NCI-H226 (cell line): ENCODE results near the gene PARD3.
A peak's percentile ranks its signal among the peaks of the same experiment; 100 is the strongest.

Experiments
- DNase-seq: peaks from one replicate; pipeline ENCODE4 v3.0.0-alpha.2; 2015

Gene PARD3

DNA sequence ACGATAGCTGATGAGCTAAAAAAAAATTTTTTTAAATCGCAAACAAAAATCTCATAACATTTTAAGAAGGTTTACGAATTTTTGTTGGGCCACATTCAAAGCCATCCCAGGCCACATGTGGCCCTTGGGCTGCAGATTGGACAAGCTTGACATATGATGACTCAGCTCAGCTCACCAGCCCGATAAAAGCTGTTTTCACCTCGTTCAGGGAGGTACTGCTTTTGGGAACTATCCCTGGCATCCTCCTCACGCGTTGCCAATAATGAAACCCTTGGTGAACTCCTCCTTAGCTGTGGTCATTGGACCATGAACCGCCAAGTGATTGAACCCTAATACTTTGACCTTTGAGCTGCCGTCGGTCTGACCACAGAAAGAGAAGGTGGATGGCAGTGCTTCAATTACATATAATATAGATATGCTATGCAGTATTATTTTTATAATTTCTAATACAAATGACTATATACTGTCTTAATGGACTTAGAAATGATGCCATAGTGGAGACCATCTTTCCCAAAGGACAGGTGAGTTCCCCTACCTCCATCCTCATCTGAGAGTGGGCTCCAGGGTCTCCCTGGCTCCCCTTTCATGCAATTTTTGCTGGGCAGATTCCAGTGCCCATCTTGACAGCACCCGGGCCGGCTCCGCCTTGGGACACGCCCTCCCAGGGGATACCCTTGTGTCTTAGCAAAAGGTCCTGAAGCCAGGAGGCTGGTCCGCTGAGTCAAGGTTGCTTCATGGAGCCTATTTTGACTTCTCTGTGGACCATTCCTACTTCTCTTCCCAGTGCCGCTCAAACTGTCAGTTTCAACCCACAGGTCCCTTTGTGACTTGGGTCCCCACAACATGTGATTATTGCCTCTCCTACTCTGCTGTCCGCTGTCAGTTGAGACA is 707.2 kb downstream of the PARD3 start:
- DNase-seq, result no peak

DNA sequence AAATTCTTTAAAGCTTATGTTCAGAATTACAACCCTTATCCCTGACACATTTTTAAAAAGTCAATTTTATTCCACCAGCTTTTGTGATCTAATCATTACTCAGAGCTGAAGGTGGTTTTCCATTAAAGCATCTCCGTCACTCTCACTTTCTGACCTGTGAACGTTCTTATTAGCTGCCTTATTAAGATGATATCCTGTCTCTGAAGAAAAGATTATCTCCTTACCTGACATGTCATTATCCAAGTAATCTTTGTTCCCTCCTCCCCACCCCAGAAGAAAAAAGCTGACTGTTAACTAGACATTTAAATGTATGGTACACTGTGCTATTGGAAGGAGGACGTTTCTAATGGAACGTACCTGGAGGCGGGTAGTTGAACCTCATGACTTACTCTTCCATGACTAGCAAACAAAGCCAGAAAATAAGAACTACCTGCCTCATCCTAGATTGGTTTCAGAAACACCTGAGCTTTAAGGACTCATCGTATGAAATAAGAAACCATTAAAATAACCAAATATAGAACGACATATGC is 708.7 kb downstream of the PARD3 start:
- no peak for DNase-seq

DNA sequence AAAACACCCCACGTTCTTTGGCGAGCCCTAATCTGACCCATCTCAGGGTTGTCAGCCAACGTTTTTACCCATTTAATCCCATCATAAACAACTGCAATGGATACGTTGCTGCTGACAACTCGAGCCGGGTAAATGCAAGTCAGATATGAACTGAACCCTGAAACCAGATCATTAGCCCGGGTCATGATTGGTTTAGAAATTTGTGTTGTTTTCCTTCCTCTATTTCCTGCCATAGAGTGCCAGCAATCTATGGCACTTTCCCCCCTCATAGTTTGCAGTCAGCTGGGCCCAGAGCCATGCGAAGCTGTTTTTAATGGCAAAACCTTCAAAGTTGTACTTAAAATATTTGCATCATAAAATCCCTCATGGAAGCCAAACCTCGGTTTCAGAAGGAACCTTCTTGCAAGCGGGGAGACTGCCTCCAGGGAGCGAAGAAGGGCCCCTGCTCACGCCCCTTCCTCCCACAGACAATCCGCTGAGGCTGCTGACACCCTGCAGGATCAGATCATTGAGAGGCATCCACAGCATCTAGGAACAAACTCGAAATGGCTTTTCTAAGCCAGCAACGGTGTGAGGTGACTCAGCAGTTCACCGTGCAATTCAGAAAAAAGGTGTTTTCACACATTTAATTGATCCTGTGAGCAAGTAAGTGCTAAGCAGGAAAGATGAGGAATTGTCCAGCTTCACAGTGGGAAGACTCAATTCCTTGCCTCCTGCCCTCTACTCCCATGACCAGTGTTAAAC is 710.1 kb downstream of the PARD3 start:
- no peak for DNase-seq

DNA sequence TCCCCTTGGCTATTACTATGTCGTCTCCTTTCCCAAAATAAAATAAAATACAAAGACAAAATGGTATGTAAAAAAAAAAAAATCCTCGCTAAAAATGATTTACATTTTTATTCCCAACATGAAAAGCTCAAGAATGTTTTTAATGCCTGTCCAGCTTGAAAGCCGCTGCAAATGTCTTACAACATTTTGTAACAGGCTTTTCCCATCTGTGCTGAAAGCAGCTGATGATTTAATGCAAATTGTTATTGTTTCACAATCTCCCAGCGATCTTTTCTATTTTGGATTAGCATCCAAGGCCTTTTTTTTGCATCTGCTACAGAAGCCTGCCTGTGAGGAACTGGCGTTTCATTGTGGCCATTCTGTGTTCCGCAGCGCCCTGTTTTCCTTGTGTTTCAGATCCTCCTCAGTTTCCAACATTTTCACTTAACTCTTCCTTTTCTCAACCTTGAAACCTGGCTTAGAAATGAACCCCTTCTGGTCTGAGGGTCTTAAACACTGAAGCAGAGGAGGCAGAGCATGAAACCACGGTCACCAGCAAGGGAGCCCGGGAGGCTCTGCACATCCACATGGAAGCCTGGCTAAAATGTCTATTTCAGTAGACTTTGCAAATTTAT is 712.1 kb downstream of the PARD3 start:
- DNase-seq, result no peak

DNA sequence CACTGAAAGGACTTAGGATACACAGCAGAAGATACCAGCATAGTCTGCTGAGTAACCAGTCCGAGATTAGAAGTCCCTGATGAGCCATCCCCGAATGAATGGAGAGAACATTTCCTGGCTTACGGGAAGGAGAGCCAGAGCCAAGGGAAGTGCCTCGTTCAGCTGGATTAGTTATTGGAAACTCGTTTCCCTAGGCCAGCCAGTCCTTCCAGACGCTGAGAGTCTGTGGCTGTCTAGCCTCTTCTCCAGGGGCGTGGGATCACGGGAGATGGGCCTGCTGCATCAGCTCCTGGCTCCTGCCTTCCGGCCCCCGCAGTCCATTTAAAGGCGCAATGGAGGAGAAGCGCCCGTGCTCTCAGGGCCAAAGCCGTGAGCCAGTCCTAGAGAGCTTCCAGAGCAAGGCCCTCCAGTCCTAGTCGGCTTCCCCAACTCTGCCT is 712.8 kb downstream of the PARD3 start:
- DNase-seq, result no peak

DNA sequence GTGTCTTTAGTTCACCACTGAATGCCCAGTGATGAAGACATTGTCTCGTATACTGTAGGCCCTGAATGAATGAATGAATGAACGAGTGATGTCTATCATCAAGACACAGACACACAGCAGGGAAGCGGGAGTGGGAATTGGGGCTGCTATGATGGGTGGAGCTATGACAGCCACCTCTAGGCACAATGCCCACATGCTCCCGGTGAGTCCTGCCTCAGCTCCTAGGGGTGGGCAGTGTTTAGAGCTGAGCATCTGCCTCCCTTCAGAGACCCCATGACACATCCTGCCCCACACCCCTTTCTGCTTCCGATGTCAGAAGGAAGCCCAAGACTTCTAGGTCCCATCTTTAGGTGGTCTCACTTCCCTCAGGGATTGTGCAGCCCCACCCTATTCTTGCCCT is 714.1 kb downstream of the PARD3 start:
- DNase-seq, result no peak

DNA sequence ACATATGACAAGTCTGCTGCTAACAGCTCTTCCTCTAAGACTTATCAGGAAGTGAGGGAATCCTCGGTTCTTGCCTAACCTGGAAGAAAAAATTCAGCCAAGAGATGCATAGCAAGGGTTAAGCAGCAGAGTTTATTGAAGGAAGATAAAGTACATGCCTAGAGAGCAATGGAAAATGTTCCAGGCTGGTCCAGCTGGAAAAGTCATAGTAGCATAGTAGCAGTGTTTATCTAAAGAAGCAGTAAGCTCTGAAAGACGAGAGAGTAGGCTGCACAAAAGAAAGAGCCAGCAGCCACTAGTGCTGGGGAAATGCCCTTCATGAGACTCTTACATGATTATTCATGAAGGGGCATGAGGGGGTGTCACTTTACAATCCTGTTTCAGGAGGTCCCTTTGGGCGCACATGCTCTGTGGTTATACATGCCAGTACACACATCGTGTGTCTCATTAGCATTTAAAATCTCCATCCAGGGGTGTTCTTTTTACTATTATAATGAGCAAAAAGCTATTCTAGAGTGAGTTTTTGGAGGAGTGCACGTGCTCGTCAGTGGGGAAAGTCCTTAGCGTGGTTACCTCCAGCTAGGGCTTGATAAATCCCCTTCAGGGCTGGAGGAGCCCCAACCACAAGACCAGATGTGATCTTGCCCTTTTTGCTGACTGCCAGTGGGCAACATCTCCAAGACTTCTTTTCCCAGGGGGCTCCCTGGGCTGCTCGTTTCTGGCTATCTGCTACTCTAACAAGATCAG is 716.1 kb downstream of the PARD3 start:
- no peak for DNase-seq

DNA sequence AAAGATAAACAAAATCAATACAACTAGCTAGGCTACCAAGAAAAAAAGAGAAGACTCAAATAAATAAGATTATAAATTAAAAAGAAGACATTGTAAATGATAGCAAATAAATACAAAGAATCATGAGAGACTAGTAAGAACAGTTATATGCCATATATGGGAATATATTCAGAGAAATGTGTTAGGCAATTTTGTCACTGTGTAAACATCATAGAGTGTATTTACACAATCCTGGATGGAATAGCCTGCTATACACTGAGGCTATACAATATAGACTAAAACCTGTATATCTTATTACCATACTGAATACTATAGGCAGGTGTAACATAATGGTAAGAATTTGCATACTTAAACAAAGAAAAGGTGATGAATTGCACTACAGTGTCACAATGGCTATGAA is 717.4 kb downstream of the PARD3 start:
- no peak for DNase-seq

DNA sequence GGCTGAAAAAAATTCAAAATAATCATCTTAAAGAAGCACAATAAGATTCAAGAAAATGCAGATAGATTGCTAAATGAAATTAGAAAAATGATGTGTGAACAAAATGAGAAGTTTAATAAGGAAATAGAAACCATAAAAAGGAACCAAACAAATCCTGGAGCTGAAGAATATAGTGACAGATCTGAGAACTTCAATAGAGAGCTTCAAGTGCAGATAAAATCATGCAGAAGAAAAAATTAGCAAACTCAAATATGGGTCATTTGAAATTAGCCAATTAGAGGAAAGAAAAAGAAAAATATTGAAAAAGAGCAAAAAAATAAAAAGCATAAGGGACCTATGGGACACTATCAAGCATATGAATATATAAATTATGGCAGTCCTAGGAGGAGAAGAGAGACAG is 720.1 kb downstream of the PARD3 start:
- DNase-seq, result no peak

DNA sequence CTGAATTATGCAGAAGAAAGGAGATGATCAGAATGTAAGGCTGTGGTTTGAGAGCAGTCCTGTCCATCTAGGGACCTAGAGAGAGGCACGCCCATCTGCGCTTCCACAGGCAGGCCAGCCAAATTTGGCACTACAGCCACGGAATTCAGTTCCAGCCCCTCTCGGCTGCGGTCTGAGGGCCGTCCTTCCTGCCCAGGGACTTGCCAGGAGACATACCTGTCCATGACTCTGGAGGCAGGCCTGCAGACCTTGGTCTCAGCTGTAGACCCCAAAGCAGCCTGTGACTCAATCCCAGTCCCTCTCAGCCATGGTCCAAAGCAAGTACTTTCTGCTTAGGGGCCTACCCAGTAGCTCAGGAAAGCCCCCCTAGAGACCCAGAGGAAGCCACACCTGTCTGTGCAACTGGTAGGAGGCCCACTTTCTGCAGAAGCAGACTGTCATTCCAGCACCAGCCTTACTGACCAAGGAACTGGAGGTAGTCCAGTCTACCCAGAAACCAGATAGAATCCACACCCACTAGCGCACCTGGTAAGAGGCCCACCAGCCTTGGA is 720.9 kb downstream of the PARD3 start:
- no peak for DNase-seq

DNA sequence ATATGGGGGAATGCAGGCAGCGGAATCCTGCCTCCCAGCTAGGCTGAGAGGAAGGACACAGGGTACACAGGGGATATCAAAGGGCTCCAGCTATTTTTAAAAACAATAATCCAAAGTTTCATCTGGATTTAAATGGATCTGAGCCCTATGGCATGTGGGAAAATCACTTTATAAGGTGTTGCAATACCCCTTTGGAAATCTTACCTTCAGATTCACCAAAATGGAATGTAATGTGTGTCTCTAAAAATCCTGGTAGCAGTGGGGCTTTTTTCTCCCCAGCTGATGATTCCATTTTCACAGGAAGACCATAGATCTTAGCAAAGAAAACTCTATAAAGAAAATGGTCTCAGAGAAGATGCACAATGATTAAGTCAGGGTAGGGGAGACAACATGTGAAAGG is 722.2 kb downstream of the PARD3 start:
- DNase-seq, result peak; percentile 26

DNA sequence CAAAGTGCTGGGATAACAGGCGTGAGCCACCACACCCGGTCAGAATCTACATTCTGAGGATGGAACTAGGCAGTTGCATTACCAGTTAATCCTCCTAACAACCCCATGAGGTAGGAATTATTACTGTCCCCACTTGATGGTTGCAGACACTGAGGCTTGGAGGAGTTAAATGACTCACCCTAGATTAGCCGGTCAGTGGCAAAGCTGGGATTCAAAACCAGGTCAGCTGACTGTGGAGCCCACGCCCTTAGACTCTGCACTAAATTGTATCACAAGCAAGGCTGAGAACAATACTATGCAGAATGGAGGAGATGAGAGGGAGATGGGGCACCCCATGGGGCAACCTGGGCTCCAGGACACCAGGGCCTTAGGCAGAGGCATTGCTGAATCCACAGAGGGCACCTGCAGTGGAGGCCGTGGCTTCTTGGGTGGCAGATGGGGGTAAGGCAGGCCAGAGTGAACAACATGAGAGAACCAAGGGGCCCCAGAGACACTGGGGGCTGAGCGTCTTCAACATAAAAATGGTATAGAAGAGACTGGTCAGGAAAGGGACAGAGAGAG is 723.4 kb downstream of the PARD3 start:
- DNase-seq, result no peak

DNA sequence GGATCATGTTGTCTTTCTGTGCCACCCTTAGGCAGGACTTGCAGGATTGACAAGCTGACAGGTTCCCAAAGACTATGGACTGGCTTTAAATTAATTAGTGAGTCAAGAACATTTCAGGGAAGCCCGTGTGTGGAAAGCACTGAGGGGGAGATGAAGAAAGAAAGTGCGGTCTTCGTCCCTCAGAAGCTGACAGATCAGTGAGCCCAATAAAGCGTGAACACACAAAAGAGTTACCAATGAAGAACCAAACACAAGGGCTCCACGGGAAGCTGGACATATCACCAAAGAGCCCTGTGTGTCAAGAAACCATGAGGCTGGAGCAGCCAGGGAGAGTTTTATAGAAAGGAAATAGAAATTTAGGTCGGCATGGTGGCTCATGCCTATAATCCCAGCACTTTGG is 725.8 kb downstream of the PARD3 start:
- DNase-seq, result no peak

DNA sequence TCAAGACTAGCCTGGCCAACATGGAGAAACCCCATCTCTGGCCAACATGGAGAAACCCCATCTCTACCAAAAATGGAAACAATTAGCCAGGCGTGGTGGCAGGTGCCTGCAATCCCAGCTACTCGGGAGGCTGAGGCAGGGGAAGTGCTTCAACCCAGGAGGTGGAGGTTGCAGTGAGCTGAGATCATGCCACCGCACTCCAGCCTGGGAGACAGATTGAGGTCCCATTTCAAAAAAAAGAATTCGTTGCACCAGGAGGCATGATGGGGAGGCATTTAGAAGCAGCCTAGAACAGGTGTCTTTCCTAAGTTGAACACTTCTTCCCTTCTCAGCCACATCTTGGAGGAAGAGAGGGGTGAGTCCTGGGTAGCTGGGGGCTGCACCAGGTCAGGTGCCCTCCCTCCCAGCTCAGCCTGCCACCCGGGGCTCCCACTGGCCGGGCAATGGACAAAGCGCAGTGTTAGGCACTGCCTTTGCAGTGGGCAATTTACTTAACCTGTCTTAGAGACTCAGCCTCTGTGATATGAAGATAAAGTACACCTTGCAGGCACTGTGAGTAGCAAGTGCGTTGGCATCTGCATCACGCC is 726.8 kb downstream of the PARD3 start:
- no peak for DNase-seq

DNA sequence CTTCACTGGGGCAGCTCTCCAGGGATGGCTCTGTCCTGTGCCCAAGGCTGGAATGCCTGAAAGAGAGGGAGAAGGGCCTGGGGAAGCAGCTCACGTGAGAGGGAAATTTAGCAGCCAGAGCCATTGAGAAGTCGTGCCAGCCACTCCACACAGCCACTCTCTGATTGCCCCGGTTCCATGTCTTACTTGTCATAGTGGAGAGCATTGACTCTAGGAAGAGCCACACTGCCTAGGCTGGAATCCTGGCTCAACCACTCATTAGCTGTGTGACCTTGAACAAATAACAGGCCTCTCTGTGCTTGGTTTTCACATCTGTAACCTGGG is 728.0 kb downstream of the PARD3 start:
- DNase-seq, result no peak

DNA sequence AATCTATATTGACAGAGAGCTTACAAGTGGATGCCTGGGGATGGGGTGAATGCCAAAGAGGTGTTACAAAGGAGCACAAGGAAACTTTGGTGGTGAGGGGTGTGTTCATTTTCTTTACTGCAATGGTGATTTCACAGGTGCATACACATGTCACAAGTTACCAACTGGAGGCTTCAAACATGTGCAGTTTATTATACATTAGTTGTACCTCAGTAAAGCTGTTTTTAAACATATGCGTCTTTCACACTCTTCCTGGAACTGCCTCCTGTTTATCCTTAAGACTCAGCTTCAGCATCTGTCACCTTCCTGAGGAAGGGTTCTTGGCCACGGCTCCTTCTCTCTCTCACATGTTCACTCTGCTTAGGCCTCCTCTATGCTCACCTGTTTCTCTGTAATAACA is 731.5 kb downstream of the PARD3 start:
- DNase-seq, result no peak

DNA sequence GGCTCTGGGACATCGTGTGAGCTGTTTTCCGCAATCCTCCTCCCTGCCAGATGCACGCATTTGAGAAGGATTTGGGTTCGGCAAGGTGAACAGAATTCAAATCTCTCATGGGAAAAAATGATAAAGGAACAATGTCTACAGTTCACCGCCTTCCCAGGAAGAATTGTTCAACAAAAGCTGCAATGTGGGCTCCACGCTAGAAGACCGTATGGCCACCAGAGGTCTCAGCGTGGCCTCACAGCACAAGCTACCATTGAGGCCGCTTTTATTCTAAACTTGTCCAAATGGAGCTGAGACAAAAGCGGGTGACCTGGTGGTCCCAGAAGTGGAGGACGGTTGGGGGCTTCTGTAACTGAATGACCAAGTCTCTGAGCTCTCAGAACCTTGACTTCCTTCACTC is 733.1 kb downstream of the PARD3 start:
- DNase-seq, result no peak

DNA sequence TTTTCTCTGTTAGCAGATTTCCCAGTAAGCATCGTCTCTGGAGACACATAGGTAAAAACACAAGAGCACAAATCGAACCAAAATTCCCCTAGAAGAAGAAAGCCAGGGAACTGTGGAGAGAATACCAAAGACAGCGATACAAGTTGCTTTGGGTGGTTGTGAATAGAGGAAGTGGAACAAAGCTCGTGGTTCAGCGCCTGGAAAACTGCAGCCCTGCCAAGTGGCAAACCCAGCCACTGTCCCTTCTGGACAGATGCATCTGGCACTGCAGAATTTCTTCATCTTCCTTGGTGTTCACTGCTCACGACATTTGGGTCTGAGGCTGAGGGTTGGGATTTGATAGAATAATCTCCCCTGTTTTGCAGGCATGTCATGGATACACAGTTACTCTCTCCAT is 733.8 kb downstream of the PARD3 start:
- DNase-seq, result no peak

DNA sequence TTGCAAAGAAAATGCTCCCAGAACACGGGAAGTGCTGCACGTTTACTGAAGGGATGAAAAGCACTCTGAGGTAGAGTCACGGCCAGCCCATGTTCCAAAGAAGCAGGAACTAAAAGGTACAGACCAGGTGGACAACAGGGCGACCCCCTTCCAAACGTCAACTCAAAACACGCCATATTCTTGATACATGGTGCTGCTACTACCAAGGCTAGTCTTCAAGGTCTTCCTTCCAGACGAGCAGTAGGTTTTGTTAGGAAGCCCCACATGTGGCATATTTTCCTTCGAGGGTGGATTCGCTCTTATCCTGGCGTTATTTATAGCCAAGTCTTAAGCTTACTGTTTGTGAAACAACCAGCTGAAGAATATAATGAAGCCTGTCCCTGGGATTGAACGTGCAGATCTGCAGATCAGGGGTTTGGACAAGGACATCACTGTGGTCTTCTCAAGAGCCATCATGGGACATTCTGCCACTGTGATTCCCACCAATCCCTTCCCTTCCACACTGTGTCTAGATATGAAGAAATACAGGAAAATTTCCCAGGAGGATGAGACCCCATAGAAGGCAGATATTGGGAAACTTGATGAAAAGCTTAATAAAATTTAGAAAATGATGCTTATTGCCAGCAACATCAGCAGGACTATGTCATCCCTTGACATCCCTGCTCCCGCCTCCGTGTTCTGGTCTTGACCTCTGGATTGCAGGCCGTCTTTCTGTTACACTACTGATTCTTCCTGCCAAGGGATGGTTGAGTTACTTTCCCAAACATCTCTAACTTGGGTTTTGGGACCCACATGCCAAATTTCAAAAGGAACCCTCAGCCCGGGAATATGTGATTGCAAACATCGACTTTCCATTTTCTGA is 734.4 kb downstream of the PARD3 start:
- DNase-seq, result no peak

DNA sequence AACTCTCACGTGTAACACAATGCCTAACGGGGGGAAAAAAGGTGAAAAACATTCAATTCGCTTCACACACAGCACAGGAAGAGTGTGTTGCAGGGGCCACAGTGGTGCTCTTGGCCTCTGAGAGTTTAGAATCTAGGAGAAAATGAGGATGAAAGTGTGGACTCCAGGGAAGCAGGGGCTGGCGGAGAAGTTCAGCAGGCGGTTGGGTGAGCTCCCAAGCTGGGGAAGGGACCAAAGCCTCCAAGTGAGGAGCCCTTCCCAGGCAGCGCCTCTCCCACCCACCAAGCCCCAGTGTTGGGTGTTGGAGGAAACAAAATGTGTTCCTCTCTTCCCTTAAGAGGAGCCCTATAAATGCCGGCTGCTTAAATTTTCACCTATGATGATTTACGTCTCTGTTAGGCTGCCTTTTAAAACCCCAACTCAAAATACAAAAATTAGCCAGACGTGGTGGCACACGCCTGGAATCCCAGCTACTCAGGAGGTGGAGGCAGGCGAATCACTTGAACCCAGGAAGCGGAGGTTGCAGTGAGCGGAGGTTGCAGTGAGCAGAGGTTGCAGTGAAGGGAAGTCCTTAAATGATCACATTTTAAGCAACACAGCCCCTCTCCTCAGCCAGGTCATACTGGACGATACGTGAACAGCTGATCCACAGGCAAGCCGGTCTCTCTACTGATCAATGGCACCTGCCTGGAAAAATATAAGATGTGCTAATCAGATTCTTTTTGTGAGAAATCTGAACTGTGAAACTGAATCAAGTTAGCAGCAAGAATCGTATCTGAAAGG is 735.2 kb downstream of the PARD3 start:
- no peak for DNase-seq
